SK-N-MC (cell line): ENCODE measurements around the gene FAM13A.

Experiments used
- DNase-seq: peaks from one replicate; pipeline ENCODE4 v3.0.0-alpha.2; 2011; ENCODE audit warnings: low read depth, low spot score
- H3K27ac ChIP-seq: fragments of 200-600 bp; sonication (generic); 2 replicates; pipeline ENCODE4 v1.5.1; 2016; ENCODE audit warnings: mixed run types
- H3K36me3 ChIP-seq: fragments of 200-600 bp; sonication (generic); 2 replicates; pipeline ENCODE4 v1.6.1; 2017; ENCODE audit warnings: antibody characterized with exemption, low read length, mixed read lengths; ENCODE audit not compliant: insufficient read depth
- H3K4me3 ChIP-seq: fragments of 200-600 bp; sonication (generic); 2 replicates; pipeline ENCODE4 v1.5.1; 2016
- H3K9ac ChIP-seq: fragments of 200-600 bp; sonication (generic); 2 replicates; pipeline ENCODE4 v1.8.0; 2017; ENCODE audit warnings: mixed run types, mixed read lengths; ENCODE audit not compliant: insufficient read length
- H3K9me3 ChIP-seq: fragments of 200-600 bp; sonication (generic); 2 replicates; pipeline ENCODE4 v1.6.1; 2017; ENCODE audit warnings: low read depth, mild to moderate bottlenecking, antibody characterized with exemption, low read length, moderate library complexity, mixed read lengths
- EZH2 ChIP-seq: fragments of 200-600 bp; sonication (generic); IDR thresholded peaks from one replicate; pipeline ENCODE4 v1.6.1; 2017; ENCODE audit warnings: antibody characterized with exemption
- FOXP2 ChIP-seq: optimal IDR thresholded peaks from 2 replicates; pipeline ENCODE3; 2011; ENCODE audit warnings: mild to moderate bottlenecking, moderate library complexity; ENCODE audit not compliant: insufficient read depth; ENCODE audit errors: extremely low read length, control extremely low read depth
- POLR2AphosphoS5 ChIP-seq: IDR thresholded peaks from 2 replicates; pipeline ENCODE4 v1.6.1; 2012; ENCODE audit warnings: mild to moderate bottlenecking, low read depth, low read length, borderline replicate concordance

FAM13A gene

DNA sequence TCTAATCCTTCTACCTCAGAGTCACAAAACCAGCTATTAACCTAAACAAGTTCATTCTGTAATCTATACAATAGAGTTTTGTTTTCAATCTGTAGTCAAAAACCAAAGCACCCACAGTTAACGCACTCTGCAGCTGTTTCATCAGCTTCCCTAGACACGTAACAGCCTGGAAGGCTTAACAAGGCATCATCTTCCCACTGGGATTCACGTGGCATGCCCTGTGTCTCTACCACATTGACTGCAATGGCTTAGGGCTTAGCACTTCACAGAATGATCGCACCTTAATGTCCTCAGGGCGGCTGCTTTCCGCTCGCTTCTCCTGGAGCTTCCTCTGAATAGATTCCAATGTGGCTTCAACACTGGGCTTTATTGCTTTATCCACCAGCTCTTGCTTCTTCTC is 309.6 kb downstream of the FAM13A start:
- H3K36me3 ChIP-seq, result peaks cover 39% of the 10 kb centered on the region
- TF ChIP-seq EZH2 (no peak), FOXP2 (no peak), POLR2AphosphoS5 (no peak)

DNA sequence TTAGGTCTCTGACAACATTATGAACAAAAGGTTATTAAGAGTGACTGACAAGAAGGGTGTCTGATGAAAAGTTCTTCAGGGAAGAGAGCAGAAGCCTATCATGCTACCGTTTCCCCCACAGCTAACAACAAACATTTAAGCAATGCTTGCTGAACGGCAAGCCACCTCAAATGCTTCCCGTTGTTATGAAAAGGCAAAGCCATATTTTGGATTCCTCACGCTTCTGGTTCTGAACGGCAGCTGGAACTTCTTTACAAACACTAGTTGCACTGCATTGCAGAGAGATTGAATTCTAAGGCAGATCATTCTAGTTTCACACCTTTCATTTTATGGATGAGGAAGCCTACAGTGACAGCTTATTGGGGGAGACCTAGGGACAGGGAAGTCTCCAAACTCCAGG is 310.8 kb downstream of the FAM13A start:
- H3K27ac ChIP-seq, result no peak overlapping the region
- H3K4me3 ChIP-seq, result no peak overlapping the region
- H3K9ac ChIP-seq, result no peak overlapping the region
- H3K36me3 ChIP-seq, result peaks cover 39% of the 10 kb centered on the region
- no peak for TF ChIP-seq FOXP2
- no peak for TF ChIP-seq EZH2
- TF ChIP-seq POLR2AphosphoS5, result no peak
- DNase-seq, result no peak
- H3K9me3 ChIP-seq, result no peaks in the 10 kb centered on the region

More for the DNA sequence above, 309.6 kb downstream of the FAM13A start:
- no peak overlapping the region for H3K4me3 ChIP-seq
- no peak for DNase-seq
- no peaks in the 10 kb centered on the region for H3K9me3 ChIP-seq
- H3K27ac ChIP-seq, result no peak overlapping the region
- H3K9ac ChIP-seq, result no peak overlapping the region

DNA sequence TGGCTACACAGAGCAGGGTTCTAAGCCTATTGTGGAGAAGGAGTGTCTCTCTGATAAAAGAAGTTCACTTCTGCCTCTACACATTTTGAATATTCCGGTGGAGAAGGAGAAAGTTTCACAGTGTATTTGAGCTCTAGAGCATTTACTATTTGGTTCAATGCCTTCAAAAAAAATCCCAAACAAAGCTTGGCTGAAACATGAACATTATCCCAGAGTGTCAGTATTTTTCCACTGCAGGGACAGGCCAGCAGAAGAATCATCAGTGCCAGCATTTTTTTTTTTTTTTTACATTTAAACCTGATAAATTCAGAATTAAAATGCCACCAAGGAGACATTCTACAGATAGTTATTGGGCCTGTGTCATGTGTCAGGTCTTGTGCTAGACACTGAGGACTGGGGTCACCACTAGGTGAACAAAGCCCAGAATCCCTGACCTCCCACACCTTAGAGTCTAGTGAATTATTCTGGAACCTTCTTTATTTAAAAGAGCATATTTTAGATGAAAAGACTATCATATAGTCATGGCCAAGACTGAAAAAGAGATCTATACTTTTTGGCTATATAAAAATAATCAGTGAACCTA is 311.3 kb downstream of the FAM13A start:
- H3K27ac ChIP-seq, result no peak overlapping the region
- DNase-seq, result no peak
- no peak overlapping the region for H3K4me3 ChIP-seq
- TF ChIP-seq POLR2AphosphoS5 (no peak), EZH2 (no peak), FOXP2 (no peak)
- peaks cover 39% of the 10 kb centered on the region for H3K36me3 ChIP-seq
- no peak overlapping the region for H3K9ac ChIP-seq
- H3K9me3 ChIP-seq, result no peaks in the 10 kb centered on the region

DNA sequence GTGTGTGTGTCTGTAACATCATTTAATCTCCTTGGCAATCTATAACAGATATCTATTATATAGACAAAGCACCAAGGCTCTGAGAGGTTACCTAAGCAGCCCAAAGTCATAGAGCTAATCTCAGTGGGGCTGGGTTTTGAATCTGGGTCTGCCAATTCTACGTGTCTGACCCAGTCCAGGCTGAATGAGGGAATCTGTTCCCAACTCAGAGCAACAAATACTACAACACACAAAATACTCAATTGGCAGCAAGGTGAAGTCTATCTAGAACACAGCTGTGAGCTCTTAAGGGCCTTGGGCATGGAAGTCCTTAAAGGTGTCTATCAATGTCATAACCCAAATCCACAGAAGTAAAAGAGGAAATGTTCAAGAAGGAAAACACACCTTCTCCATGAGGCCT is 311.8 kb downstream of the FAM13A start:
- TF ChIP-seq FOXP2 (no peak), POLR2AphosphoS5 (no peak), EZH2 (no peak)
- no peak overlapping the region for H3K9ac ChIP-seq
- no peak overlapping the region for H3K27ac ChIP-seq
- peaks cover 37% of the 10 kb centered on the region for H3K36me3 ChIP-seq
- H3K4me3 ChIP-seq, result no peak overlapping the region
- no peaks in the 10 kb centered on the region for H3K9me3 ChIP-seq
- no peak for DNase-seq

DNA sequence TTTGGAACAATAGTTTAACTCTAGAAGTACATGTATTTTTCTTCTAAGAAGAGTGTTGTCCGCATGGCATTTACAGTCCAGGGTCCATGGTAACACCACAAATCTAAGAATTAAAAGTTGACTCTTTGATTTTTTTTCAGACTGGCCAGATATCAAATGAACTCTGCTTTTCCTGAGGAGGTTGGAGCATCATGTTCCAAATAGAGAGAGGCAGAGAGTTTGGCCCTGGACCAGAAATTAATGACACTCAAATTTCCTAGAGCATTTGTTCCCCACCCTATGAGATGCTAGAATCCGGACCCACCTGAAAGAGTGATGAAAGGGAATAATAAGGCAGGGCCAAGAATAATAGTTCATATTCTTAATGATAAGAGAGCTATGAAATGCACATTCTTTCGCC is 312.4 kb downstream of the FAM13A start:
- H3K27ac ChIP-seq, result no peak overlapping the region
- no peaks in the 10 kb centered on the region for H3K9me3 ChIP-seq

DNA sequence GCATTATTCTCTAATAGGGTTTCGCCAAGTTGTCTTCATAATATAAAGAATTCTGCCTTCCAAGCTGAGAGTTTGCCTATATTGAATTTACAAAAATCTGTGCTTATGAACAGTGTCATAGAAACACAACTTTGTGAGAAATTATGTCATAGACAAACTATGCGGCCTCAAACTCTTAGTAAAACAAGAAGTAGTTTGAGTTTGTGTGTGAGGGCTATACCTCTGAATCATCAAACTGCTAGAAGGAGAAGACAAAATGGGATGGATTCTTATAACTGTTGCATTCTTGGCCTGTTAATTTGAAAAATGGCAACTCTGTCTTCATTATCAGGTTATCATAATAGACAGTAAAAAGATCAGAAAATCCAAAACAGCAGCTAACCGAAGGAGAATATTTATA is 313.3 kb downstream of the FAM13A start:
- Histone ChIP-seq H3K4me3 (no peak overlapping the region), H3K9ac (no peak overlapping the region), H3K36me3 (peaks cover 22% of the 10 kb centered on the region), H3K27ac (no peak overlapping the region), H3K9me3 (no peaks in the 10 kb centered on the region)
- DNase-seq, result no peak
- TF ChIP-seq EZH2, result no peak
- no peak for TF ChIP-seq POLR2AphosphoS5
- TF ChIP-seq FOXP2, result no peak

More for the DNA sequence above, 312.4 kb downstream of the FAM13A start:
- no peak for TF ChIP-seq EZH2
- no peak for TF ChIP-seq FOXP2
- H3K4me3 ChIP-seq, result no peak overlapping the region
- H3K9ac ChIP-seq, result no peak overlapping the region
- DNase-seq, result no peak
- H3K36me3 ChIP-seq, result peaks cover 31% of the 10 kb centered on the region

DNA sequence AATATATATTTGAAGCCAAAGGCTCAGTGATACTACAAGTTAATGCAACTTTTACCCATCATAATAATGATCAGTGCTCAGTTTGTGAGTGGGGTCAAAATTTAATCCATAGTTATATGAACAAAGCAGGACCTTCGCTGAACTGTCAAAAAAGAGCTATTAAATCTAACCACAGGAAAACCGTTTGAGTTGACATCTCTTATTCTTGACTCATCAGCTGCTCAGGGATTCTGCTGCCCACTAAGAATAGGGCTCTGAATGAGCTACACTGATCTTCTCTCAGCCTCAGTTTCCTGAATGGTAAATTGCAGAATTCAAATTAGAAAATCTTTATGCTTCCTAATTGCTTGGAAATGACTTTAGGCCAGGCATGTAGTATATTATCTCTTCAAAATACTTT is 314.4 kb downstream of the FAM13A start:
- Histone ChIP-seq H3K9me3 (no peaks in the 10 kb centered on the region), H3K4me3 (no peak overlapping the region), H3K36me3 (peaks cover 20% of the 10 kb centered on the region; the same call in 1 of the 2 replicates), H3K27ac (no peak overlapping the region), H3K9ac (no peak overlapping the region)
- DNase-seq, result no peak
- no peak for TF ChIP-seq EZH2

DNA sequence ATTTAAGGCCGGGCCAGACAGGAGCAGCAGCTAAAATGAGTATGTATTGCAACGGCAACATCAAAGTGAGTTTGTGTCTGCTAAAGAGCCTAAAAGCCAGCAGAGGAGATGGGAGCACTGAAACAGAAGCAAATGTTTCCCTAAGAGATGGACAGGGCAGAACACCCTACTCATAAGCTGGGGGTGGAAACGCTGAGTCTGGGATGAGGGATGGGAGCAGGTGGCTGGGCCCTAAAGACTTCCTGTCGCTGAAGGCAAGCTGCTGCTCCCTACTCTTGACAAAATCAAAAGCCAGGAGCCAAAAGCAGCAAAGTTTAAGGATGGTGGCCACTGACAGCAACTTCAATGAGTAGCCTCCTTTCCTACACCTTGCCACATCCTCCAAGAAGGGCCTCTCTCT is 318.8 kb downstream of the FAM13A start:
- no peak for DNase-seq
- no peak for TF ChIP-seq POLR2AphosphoS5
- TF ChIP-seq FOXP2, result no peak
- TF ChIP-seq EZH2, result no peak
- Histone ChIP-seq H3K4me3 (no peak overlapping the region), H3K9ac (no peak overlapping the region), H3K27ac (no peak overlapping the region), H3K9me3 (no peaks in the 10 kb centered on the region), H3K36me3 (peaks cover 8% of the 10 kb centered on the region; the same call in 1 of the 2 replicates)

DNA sequence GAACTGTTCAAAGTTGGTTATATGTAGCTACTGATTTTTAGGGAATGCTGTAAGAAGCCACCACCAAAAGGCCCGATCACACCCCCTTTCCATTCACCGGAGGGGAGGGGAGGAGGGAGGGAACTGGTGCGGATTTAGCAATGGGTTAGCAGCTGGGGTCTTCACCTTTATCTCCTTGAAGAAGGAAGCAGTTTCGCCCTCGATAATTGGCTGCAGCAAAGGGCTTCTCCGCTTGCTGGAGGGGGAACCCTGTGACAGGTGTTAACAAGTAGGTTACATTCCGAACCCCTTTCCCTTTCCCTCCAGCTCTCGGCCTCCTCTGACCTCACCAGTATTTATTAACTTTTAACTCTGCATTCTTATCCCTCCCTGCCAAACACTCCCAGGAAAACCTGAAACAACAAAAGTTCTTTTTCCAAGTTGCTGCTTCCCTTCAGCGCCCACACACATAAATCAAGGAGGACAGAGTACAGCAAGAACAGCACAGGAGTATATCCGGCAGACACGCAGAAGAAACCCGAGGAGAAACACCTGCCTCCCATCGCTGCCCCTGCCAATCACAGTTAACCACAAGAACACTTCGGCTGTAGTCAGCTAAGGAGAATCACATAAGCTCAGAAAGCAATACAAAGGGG is 319.6 kb downstream of the FAM13A start:
- TF ChIP-seq POLR2AphosphoS5, result no peak
- no peak for TF ChIP-seq EZH2
- TF ChIP-seq FOXP2, result no peak
- no peak overlapping the region for H3K27ac ChIP-seq
- H3K36me3 ChIP-seq, result peaks cover 8% of the 10 kb centered on the region; the same call in 1 of the 2 replicates
- no peak for DNase-seq
- no peaks in the 10 kb centered on the region for H3K9me3 ChIP-seq
- no peak overlapping the region for H3K4me3 ChIP-seq
- H3K9ac ChIP-seq, result no peak overlapping the region
